PFSK-1 (cell line): ENCODE data around the gene PRXL2B.

Experiments used
- FOXP2 ChIP-seq: optimal IDR thresholded peaks from 2 replicates; pipeline ENCODE3; 2011; ENCODE audit warnings: borderline replicate concordance, control low read depth, inconsistent platforms; ENCODE audit not compliant: insufficient read depth; ENCODE audit errors: extremely low read length, extremely low read depth
- POLR2AphosphoS5 ChIP-seq: IDR thresholded peaks from 2 replicates; pipeline ENCODE4 v1.6.1; 2012; ENCODE audit warnings: low read depth, mild to moderate bottlenecking, control low read depth, low read length, moderate library complexity
- SIN3A ChIP-seq: IDR thresholded peaks from 2 replicates; pipeline ENCODE4 v1.6.1; 2012; ENCODE audit warnings: mild to moderate bottlenecking, low read length, moderate library complexity, borderline replicate concordance; ENCODE audit not compliant: insufficient read depth
- TAF1 ChIP-seq: IDR thresholded peaks from 2 replicates; pipeline ENCODE4 v1.6.1; 2012; ENCODE audit warnings: low read length, control low read depth, borderline replicate concordance; ENCODE audit not compliant: insufficient read depth
- TF ChIP-seq, protein P1 (sequence below), 2 experiments: IDR thresholded peaks; 2 replicates each; pipeline versions ENCODE4 v1.6.1 to v1.8.0; 2011 to 2012; ENCODE audit warnings: low read depth in 2 of 2, low read length in 2 of 2, control low read depth in 1 of 2, inconsistent platforms in 1 of 2, mild to moderate bottlenecking in 1 of 2, moderate library complexity in 1 of 2; ENCODE audit not compliant: insufficient read depth in 1 of 2

PRXL2B gene

DNA sequence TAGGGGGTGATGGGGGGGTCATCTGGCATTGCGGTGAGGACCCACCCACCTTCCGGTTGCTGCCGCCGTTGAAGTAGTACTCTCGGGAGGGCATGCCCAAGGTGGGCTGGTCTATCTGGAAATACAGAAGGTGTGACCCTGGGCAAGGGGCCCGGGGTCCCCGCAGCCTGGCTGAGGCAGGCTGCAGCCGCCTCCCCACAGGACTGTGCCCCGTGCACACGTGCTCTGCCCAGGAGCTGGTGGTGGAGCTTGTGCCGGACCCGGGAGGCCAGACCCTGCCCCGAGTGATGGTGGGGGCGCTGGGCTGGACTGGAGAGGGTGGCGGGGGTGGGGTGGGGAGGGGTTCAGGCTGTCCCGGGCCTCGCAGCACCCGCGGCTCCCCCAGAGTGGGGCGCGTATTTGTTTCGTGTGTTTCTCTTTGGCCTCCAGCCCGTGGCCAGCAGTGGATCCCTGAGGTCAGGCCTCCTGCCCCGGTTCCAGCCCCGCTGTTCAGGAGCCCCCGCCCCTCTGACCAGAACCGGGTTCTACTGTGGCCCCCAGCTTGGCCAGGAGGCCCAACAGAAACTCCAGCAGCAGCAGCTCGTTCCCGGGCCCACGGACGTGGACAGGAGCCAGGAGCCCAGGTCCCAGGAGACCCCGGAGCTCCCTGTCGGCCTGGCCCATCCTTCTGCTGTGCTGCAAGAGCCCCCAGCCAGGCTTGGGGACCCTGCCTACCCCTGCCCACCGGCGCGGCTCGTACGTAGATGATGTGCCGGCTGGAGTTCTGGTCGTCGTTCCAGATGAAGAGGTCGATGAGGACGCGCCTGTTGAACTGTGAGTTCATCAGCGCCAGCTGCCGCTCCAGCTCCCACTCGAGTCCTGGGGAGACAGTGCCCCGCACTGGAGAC, 19.2 kb downstream of the PRXL2B start:
- TF ChIP-seq FOXP2 = no peak
- TF ChIP-seq, protein P1, sequence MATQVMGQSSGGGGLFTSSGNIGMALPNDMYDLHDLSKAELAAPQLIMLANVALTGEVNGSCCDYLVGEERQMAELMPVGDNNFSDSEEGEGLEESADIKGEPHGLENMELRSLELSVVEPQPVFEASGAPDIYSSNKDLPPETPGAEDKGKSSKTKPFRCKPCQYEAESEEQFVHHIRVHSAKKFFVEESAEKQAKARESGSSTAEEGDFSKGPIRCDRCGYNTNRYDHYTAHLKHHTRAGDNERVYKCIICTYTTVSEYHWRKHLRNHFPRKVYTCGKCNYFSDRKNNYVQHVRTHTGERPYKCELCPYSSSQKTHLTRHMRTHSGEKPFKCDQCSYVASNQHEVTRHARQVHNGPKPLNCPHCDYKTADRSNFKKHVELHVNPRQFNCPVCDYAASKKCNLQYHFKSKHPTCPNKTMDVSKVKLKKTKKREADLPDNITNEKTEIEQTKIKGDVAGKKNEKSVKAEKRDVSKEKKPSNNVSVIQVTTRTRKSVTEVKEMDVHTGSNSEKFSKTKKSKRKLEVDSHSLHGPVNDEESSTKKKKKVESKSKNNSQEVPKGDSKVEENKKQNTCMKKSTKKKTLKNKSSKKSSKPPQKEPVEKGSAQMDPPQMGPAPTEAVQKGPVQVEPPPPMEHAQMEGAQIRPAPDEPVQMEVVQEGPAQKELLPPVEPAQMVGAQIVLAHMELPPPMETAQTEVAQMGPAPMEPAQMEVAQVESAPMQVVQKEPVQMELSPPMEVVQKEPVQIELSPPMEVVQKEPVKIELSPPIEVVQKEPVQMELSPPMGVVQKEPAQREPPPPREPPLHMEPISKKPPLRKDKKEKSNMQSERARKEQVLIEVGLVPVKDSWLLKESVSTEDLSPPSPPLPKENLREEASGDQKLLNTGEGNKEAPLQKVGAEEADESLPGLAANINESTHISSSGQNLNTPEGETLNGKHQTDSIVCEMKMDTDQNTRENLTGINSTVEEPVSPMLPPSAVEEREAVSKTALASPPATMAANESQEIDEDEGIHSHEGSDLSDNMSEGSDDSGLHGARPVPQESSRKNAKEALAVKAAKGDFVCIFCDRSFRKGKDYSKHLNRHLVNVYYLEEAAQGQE (IDR thresholded peaks at IDR 0.05; ENCODE audit: insufficient read depth in 1 of 2, low read depth in 2 of 2, low read length in 2 of 2) = no peak
- no peak for TF ChIP-seq POLR2AphosphoS5
- no peak for TF ChIP-seq TAF1
- TF ChIP-seq SIN3A = no peak

DNA sequence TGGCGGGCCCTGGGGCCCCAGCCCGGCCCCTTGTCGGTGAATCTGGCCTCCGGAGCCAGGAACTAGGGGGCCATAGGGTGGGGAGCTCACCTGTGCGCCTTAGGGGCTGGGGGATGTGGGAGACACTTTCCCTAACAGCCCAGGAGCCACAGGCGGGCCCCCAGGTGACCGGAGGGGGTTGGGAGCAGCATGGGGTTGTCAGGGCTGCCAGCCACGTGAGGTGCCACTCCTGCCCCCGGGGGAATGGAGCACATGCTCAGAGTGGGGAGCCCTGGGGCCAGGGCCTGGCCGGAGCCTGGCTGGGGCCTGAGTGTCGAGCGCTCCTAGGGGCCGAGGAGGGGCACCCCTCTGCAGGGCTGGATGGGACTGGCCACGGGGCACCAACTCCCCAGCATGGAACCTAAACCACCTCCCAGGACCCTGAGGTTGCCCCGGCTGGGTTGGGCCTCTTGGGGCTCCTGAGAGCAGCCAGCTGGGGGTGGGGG, 19.9 kb downstream of the PRXL2B start:
- TF ChIP-seq POLR2AphosphoS5 (no peak), FOXP2 (no peak), SIN3A (no peak), TAF1 (no peak)
- TF ChIP-seq, protein P1 (IDR thresholded peaks at IDR 0.05; ENCODE audit: insufficient read depth in 1 of 2, low read depth in 2 of 2, low read length in 2 of 2) = no peak

DNA sequence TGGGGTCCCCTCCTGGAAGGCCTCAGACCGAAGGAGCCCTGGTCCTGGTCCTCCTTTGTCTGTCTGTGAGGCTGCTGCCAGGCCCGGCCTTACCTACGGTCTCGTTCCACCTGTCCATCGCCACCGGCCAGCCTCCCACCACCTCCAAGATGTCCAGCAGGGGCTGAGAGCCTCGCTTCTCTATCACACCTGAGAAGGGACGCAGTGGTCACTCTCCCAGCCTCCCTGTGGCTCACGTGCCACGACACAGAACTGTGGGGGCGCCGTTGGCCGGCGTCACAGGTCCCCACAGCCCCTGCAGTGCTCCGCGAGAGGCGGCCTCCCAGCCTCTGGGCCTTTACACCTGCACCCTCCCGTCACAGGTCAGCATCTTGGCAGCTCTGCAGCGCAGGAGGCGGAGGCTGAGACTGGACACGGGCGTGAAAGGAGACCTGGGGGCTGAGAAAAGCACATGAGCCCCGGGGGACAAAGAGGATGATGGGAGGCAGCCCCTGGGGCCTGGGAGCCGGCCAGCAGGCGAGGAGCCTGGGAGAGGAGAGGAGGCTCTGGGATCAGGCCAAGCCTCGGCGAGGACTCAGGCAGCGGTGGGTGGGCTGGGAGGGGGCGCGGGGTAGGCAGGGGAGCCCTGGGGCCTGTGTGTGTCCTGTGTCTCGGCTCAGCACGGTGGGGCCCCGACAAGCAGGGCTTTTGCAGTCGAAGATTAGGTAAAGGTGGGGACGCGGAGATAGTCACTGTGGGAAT, 20.5 kb downstream of the PRXL2B start:
- TF ChIP-seq FOXP2 = no peak
- TF ChIP-seq TAF1 = no peak
- no peak for TF ChIP-seq SIN3A
- TF ChIP-seq, protein P1 (IDR thresholded peaks at IDR 0.05; ENCODE audit: insufficient read depth in 1 of 2, low read depth in 2 of 2, low read length in 2 of 2) = no peak
- TF ChIP-seq POLR2AphosphoS5 = no peak

DNA sequence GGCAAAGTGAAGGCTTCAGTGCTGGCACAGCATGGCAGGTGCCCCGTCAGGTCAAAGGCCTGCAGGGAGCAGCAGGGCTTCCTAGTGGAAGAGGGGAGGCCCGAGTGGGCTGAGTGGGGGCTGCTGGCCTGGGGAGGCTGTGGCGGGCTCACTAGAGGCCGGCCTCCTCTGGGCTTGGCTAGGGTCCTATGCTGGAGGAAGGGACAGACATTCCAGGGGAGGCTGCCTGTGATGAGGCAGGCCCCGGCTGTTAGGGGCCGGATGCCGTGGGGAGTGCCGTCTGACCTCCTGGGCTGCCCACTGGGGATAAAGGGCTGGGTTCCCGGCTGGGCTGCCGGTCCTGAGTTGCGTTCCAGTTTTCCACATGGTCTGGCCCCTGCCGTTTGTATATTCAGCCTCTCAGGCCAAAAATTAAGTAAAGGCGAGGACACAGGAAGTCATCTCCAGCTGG, 21.1 kb downstream of the PRXL2B start:
- TF ChIP-seq SIN3A (no peak), FOXP2 (no peak), POLR2AphosphoS5 (no peak), TAF1 (no peak)
- TF ChIP-seq, protein P1 (IDR thresholded peaks at IDR 0.05; ENCODE audit: insufficient read depth in 1 of 2, low read depth in 2 of 2, low read length in 2 of 2) = no peak
